HG02642 (cell line): ENCODE measurements around the gene TYMS.
"Not testable (repeated sequence)": the region's sequence is repeated elsewhere in the genome, so short reads cannot be mapped to it uniquely, and the experiment has no call there.

Experiments used
- ATAC-seq: cut with Tn5 transposase; IDR thresholded peaks from one replicate; pipeline ENCODE4 v1.9.1; 2021; ENCODE audit warnings: mild to moderate bottlenecking; ENCODE audit not compliant: unreplicated experiment, poor library complexity

The TYMS gene

DNA sequence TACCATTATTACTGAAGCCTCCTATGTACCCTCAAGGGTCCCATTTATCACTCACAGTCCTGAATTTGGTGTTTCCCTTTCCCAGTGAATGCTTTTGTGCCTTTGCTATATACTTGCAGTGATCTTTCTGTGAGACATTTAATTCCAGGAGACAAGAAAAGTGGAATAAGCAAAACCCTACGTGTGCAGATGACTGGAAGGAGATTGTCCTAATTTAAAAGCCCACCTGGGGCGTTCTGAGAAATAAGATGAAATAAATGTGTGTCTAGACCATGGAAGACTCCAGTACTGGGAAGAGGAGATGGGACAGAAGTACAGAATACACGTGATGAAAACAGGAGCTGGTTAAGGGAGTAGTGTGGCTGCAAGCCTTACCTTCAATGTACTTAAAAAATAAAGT is 19.3 kb downstream of the TYMS start:
- no peak for ATAC-seq

DNA sequence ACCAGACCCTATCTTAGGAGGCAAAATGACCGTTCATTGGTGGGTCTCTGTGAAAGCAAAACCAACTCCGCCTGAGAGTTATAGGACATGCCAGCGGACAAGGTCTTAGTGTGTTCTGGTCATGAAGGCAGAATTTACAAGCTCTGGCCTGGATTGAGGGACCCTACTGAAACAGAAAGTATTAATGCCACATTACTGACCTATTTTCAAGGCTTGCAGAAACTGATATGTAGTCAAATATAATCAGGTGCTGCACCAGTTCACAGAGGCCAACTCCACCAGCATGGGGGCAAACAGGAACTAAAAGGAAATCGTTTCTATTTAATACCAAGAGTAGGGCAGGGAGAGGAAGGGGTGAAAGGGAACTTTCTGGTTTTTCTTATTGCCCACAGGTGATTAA is 19.7 kb downstream of the TYMS start:
- ATAC-seq = no peak

DNA sequence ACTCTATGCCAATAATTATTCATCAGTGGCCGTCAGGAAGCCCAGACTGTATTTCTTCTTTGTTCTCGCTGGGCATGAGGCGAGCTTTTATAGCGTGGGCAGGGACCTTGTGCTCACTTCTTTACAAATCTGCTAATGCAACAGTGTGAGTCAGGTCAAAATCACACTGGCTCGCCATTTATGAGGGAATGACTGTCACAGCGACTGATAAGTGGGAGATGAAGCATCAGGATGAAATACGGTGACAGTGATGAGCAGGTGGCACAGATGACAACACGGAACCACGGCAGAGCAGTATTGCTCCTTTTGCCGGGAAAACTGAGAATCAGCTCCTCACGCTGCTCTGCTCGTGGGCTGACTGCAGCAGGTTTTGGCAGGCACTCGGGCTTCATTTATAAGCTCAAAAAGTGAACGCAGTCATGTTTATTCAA is 20.5 kb downstream of the TYMS start:
- ATAC-seq = no peak

DNA sequence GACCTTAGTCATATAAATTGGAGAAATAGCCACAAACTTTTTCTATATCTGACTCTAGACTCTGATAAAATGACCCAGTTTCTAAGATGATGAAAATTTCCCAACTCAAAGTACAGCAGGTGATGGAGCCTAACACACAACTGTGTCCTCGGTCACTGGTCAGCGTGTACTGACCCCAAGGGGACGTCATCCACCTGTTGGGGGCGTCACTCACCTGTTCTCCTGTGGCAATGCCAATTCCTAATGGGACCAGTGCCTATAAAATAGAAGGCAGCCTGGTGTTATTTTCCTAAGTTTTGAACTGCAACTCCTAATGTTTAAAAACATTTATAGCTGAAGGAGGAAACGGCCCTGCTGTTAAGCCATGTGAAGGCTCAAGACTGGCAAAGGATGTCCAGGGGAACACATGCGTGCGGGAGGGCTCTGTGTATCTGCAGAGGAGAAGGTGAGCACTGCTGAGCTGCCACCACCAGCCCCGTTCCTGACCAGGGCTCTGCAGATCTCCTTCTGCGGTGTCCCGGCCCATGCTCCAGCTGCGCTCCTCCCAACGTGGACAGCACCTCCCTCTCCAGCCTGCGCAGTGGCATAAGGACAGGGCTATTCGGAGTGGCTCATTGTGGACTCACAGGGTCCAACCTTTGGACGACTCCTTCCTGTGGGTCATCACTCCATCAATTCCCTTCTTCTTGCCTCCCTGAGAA is 21.2 kb downstream of the TYMS start:
- ATAC-seq = no peak

DNA sequence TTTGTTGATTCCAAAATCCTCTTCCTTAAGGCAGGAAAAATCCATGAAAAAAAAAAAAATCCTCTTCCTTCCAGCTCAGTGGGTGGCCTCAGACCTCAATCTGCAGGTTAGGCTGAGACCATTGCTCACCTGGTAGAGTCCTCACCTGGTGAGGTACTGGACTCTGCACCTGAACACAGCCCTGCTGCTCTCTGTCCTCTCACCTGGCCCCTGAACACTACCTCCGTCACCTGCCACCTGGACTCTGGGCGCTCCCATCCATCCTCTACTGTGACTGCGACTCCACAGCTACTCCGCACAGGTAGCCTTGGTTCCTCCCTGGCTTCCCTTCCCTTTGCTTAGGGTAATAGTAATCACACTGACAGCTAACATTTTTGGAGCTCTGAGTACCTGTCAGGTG is 22.1 kb downstream of the TYMS start:
- no peak for ATAC-seq

DNA sequence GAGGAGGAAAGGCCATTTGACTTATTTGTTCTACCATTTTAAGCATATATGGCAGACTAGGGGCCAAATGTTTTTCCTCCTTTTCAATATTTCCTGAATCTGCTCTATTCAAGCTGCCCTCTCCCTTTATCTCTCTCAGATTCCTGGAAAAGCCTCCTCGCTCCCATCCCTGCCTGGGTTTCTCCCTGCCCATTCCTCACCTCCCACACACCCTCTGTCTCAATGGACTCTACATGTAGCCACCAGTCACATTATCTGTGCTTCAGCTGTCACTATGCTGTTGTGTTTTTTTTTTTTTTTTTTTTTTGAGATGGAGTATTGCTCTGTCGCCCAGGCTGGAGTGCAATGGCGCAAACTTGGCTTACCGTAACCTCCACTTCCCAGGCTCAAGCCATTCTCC is 22.9 kb downstream of the TYMS start:
- ATAC-seq = no peak

DNA sequence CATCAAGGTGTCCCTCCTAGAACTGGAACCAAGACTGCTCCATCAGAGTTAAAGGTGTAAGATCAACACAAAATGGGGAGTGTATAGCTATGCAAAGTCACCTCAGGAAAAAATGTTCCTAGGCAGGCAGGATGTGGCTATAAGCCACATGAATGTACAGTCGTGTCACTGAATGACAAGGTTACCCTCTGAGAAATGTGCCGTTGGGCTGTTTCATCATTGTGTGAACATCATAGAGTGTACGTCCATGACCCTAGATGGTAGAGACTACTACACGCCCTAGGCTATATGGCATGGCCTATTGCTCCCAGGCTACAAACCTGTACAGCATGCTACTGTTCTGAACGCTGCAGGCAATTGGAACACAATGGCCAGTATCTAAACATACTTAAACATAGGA is 24.5 kb downstream of the TYMS start:
- no peak for ATAC-seq

DNA sequence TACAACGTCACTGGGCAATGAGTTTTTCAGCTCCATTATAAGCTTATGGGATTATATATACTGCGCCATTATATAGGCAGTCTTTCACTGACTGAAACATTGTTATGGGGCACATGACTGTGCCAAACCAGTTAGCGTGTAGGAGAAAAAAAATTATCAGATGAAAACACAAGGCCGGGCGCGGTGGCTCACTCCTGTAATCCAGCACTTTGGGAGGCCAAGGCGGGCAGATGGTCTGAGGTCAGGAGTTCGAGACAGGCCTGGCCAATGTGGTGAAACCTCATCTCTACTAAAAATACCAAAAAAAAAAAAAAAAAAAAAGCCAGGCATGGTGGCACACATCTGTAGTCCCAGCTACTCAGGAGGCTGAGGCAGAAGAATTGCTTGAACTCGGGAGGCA is 25.0 kb downstream of the TYMS start:
- ATAC-seq = not testable (repeated sequence)

DNA sequence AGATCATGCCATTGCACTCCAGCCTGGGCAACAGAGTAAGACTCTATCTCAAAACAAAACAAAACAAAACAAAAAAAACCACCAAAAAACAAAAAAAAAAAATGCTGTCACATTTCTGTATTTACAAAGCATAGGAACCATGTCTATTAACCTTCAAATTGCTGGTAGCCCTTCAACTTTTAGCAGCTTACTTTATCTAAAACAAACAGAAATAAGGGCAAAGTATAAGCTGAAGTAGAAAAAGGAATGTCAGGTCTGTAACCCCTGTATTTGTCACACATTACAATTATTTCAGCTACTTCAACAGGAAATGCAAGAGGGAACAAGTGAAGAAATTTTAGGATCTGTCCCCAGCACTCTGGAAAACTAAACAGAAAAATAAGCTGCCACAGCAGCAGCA is 25.4 kb downstream of the TYMS start:
- no peak for ATAC-seq

DNA sequence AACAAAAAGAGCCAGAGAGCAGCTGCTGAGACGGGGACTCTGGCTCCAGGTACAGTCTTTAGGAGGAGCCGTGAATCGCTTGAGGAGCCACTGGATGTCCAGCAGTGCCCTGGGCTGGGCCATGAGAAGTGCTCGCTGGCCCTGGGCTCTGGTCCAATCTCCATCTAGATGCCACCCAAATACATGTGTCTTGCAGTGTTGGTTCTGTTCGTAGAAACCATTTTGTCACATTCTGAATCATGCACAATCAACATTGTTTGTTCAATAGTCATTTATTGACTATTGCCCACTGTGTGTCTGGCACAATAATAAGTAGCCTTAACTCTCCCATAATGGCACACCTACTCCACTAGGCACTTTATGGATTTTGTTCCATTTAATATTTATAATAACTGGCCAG is 26.1 kb downstream of the TYMS start:
- ATAC-seq = no peak

DNA sequence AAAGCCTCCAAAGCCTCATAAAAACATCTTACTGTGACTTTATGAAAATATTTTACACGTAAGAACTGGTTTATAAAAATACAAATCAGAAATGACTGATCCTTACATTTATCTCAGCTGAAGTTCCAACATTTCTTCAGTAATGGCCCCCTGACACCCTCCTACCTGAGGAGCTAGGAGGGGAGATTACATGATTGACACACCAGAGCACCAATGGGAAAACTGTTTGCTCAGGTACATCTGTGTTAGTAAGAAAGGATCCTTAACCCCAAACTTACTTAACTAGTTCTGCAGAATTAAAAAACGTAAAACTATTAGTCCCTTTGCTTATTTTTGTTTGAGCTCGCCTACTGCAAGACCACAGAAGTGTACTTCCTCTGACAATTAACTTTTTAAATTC is 28.0 kb downstream of the TYMS start:
- ATAC-seq = no peak

DNA sequence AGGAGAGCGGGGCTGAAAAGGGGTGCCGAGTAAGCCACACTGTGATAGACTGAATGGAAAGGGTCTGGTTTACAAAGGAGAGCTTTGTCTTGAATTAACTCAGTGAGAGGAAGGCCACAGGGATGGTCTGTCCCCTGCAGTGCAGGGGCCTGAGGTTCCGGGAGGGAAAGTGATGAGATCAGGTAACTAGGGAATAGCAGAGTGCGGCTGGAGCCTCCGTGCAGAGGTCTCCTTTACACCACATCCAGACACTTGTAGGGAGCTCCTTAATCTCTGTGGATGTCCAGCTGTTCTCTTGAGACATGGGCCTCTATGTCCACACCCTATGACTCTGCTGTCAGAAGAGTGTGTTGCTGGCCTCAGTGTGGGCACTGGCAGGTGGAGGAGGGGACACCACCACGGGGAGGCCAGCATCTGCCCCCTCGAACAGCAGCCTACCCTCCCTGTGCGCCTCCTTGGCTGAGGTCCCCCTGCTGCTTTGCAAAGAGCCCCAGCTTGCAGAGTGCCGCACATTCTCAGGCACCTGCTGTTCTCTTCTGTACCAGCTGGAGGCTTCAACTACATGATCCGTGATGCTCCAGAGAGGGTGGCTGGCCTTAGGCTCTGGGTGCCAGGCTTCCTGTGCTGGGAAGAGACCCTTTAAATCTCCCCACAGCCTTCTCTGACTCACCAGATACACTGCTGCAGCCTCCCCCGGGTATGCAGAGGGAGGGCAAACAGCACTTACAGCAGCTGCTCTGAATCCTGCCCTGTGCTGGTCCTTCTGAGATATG is 29.1 kb downstream of the TYMS start:
- ATAC-seq = no peak

DNA sequence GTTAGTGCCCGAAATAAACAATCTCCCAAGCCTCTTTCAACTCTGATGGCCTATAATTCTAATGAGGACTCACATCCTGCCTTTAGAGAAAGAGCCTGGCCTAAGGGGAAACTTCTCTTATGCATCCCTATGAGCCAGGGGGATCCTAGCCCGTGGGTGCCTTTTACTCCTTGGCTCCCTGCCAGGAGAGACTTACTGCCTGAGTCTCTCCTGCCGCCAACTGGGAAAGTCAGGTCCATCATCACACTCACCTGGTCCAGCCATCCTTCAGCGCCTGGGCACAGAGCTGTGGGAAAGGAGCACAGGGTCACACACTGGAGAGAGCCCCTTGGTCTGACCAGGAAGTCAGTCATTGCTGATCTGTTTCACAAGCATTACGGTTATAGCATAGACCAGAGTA is 30.9 kb downstream of the TYMS start:
- ATAC-seq = no peak

DNA sequence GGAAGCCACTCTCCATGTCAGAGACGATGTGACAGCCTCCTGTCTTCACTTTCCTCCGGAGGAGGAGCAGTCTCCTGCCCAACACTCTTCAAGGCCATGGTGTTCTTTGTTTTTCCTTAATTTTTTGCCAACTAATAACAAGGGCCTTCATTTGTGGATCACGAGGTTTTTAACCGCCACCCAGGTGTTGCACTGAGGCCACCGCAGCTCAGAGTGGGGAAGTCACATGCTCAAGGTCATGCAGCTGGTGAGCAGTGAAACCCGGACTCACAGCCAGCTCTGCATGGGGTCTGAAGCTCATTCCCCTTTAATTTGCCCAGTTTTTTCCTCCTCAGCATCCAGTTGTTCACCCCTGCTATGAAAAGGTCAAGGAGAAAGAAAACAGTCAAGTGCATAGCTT is 35.4 kb downstream of the TYMS start:
- ATAC-seq = no peak

DNA sequence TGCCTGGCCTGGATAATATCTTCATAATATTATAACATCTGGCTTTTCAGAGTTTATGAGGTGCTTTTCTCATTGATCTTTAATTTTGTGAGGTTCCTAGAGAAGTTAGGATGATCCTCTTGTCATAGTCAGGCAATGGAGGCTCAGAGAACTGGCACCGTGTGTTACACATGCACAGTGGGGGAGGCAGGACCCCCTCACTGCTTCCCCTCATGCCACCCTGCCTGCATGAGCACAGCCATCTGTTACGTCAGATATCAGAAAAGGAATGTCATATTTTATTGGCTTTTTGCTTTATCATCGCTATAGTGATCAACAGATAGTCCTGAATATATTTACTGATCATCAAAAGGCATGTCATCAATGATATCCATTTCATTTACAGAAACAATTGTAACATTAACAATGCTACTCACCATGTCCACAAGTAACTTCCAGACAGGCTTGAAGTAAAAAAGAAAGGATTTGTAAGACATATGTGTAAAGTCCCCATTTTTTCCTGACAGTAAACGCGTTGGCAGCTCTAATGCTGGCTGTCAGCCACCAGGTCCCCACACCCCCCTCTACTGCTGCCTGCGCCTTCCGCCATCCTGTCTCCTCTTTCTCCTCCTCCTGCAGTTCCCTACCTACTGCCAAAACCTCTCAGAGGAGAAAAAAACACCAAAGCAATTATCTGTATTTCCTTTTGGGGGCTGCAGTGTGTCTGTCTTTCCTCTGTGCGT is 36.2 kb downstream of the TYMS start:
- ATAC-seq = no peak

DNA sequence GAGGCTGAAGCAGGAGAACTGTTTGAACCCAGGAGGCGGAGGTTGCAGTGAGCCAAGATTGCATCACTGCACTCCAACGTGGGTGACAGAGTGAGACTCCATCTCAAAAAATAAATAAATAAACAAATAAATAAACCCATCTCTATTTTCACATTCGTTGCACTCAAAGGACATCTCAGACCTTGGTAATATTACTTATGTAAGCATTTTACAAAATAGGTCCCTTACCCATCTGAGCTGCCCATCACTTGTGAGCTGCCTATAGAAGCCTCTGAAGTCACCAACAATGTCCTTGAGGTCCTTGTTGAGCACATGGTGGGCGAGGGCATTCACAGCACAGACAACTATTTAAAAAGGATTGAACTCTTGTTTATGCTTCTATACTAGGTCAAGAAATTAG is 39.6 kb downstream of the TYMS start:
- no peak for ATAC-seq

DNA sequence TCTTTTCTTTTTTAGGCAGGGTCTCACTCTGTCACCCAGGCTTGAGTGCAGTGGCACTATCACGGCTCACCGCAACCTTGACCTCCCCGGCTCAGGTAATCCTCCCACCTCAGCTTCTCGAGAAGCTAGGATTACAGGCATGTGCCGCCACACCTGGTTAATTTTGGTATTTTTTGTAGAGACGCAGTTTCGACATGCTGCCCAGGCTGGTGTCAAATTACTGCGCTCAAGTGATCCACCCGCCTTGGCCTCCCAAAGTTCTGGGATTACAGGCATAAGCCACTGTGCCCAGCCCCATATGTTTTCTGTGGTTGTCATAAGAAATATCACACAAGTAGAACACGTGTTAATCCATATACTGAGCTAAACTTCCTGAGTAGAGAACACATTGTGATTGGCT is 40.3 kb downstream of the TYMS start:
- ATAC-seq = no peak

DNA sequence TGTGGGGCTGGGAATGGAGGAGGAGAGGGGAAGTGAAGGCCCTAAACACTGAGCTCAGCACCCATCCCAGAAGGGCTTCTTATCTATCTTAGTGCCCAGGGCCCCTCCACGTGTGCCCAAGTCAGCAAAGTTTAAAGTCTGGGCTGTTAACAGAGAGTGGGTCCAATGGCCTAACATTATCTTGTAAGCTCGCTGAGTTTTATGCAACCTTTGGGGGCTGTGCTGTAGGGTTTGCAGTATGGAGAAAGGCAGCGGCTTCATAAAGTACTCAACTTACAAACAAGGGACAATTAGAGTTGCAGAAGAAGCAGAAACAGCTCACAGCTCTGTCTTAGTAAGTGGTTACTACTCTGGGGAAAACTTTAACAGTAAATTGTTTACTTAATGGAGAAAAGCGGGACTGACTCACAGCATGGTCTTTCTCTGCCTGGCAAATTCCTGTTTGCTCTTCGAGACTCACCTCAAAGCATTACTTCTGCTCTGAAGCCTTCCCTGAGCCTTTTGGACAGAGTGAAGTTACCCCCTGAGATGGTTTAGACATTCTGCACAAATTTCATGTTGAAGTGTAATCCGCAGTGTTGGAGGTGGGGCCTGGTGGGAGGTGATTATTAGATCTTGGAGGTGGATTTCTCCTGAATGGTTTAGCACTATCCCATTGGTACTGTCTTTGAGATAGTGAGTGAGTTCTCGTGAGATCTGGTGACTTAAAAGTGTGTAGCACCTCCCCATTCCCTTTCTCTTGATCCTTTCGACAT is 45.9 kb downstream of the TYMS start:
- no peak for ATAC-seq

DNA sequence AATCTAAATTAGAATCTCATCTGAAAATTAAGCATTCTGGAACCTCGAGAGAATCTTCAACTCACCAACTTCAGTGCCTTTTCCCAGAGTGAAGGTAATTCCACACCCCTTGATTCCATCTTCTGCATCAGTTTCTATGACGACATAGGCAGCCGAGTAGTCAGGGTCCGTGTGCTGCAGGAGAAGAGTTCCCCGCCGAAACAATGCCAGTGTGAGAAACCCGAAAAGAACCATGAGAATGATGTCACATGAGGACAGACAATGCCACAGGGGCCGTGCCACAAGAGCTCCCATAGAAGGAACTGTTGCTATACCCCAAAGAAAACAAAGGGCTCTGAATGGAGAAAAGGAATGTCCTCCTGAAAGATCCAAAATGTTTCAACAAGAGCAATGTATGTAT is 49.0 kb downstream of the TYMS start:
- no peak for ATAC-seq

DNA sequence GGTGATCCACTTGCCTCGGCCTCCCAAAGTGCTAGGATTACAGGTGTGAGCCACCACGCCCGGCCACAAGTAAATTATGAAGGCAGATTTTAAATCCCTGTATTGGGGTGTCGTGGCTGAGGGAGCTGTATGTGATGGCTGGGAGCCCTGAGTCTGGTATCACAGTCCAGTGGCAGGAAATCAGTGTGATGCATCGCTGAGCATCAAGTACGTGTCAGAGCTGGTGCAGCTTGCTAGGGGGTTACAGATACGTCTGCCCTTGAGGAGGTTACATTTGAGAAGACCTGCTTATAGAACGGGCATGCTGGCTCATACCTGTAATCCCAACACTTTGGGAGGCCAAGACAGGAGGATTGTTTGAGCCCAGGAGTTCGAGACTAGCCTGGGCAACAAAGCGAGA is 50.6 kb downstream of the TYMS start:
- ATAC-seq = no peak

DNA sequence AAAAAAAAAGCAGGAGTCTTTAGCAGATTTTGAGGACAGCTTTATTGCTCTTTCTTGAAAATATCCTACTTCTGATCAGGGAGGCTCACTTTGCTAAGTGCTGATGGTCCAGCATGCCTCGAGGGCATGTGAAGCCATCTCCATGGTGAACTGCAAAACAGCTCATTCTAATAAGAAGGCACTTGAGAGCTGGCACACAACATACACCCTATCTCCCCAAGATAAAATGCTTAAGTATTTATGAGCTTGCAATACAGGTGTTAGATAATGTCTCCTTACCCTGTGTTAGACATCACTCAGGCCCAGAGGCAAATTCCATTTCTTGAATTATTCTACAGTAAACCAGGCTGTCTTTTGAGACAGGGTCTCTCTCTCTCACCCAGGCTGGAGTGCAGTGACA is 52.3 kb downstream of the TYMS start:
- ATAC-seq = no peak
